WTC11 (cell line): ENCODE results near the gene CNTN5. TPM values are rescaled to one million over a fixed set of nuclear protein-coding genes. Genes with fewer than 3 reads are reported as not detected.

Experiments used
- ATAC-seq: fragments of 200-7000 bp; cut with Tn5 transposase; 2 replicates; pipeline ENCODE4 v1.10.0; 2021; ENCODE audit warnings: mild to moderate bottlenecking, moderate library complexity
- CTCF ChIA-PET: fragments of 300-600 bp; sonication (Branson Sonifier 250); formaldehyde crosslinking; loops from one replicate; lab custom pipeline; 2021; ENCODE audit warnings: antibody characterized with exemption; lab: Charles Lee
- POLR2A ChIA-PET: fragments of 350-600 bp; sonication (Branson Sonifier 250); formaldehyde crosslinking; loops from one replicate; lab custom pipeline; 2021; ENCODE audit warnings: antibody characterized with exemption; lab: Charles Lee
- DNase-seq: peaks from one replicate; pipeline ENCODE4 v3.0.0; 2021; ENCODE audit warnings: low spot score
- H3K27ac Mint-ChIP-seq: 2 replicates; pipeline ENCODE4 v1.8.0; 2021; ENCODE audit warnings: mixed read lengths
- H3K27me3 Mint-ChIP-seq: 2 replicates; pipeline ENCODE4 v1.8.0; 2021; ENCODE audit warnings: low read depth, mild to moderate bottlenecking, moderate library complexity, mixed read lengths
- H3K36me3 Mint-ChIP-seq: 2 replicates; pipeline ENCODE4 v1.8.0; 2021; ENCODE audit warnings: mixed read lengths
- H3K4me1 Mint-ChIP-seq: 2 replicates; pipeline ENCODE4 v1.8.0; 2022; ENCODE audit warnings: mixed read lengths
- H3K4me3 Mint-ChIP-seq: 2 replicates; pipeline ENCODE4 v1.8.0; 2021; ENCODE audit warnings: mild to moderate bottlenecking, moderate library complexity, mixed read lengths
- H3K9me3 Mint-ChIP-seq: 2 replicates; pipeline ENCODE4 v1.8.0; 2021; ENCODE audit warnings: mixed read lengths
- CBFB ChIP-seq: sonication (generic); formaldehyde crosslinking; IDR thresholded peaks from 2 replicates; pipeline ENCODE4 v1.8.1; 2022; ENCODE audit warnings: mild to moderate bottlenecking, low read depth, missing genetic modification reagents
- CREB1 ChIP-seq: sonication (generic); formaldehyde crosslinking; IDR thresholded peaks from 2 replicates; pipeline ENCODE4 v1.8.0; 2023; ENCODE audit warnings: mild to moderate bottlenecking, missing genetic modification reagents
- FOXJ3 ChIP-seq: sonication (generic); formaldehyde crosslinking; IDR thresholded peaks from 2 replicates; pipeline ENCODE4 v1.9.0; 2021; ENCODE audit warnings: missing genetic modification reagents, mild to moderate bottlenecking, borderline replicate concordance
- FOXP1 ChIP-seq: sonication (generic); formaldehyde crosslinking; IDR thresholded peaks from 2 replicates; pipeline ENCODE4 v1.8.0; 2022; ENCODE audit warnings: missing genetic modification reagents, mild to moderate bottlenecking, moderate library complexity, borderline replicate concordance
- KAT7 ChIP-seq: sonication (generic); formaldehyde crosslinking; IDR thresholded peaks from 2 replicates; pipeline ENCODE4 v1.8.1; 2023; ENCODE audit warnings: missing genetic modification reagents, mild to moderate bottlenecking, borderline replicate concordance
- NR1H2 ChIP-seq: sonication (generic); formaldehyde crosslinking; IDR thresholded peaks from 2 replicates; pipeline ENCODE4 v1.9.0; 2021; ENCODE audit warnings: mild to moderate bottlenecking, moderate library complexity, missing genetic modification reagents
- NR2C2 ChIP-seq: sonication (generic); formaldehyde crosslinking; IDR thresholded peaks from 2 replicates; pipeline ENCODE4 v1.8.0; 2022; ENCODE audit warnings: mild to moderate bottlenecking, missing genetic modification reagents
- PRRX2 ChIP-seq: fragments of 250-450 bp; sonication (Bioruptor Pico); IDR thresholded peaks from 2 replicates; pipeline ENCODE4 v1.8.0; 2021; ENCODE audit warnings: mild to moderate bottlenecking
- TCF7 ChIP-seq: sonication (generic); formaldehyde crosslinking; IDR thresholded peaks from 2 replicates; pipeline ENCODE4 v1.8.0; 2022; ENCODE audit warnings: mild to moderate bottlenecking, low read depth, missing genetic modification reagents, moderate library complexity
- TEAD1 ChIP-seq: sonication (generic); formaldehyde crosslinking; IDR thresholded peaks from 2 replicates; pipeline ENCODE4 v1.8.0; 2022; ENCODE audit warnings: mild to moderate bottlenecking, missing genetic modification reagents
- ZNF121 ChIP-seq: sonication (generic); formaldehyde crosslinking; IDR thresholded peaks from 2 replicates; pipeline ENCODE4 v1.8.0; 2023; ENCODE audit warnings: missing genetic modification reagents
- ZNF317 ChIP-seq: sonication (generic); formaldehyde crosslinking; IDR thresholded peaks from 2 replicates; pipeline ENCODE4 v1.8.1; 2023; ENCODE audit warnings: low read depth, mild to moderate bottlenecking, moderate library complexity, missing genetic modification reagents, borderline replicate concordance
- total RNA-seq: library from RNA; stranded (reverse); gene quantifications from 3 replicates; pipeline ENCODE4 v1.2.3, GENCODE V29; 2021
- TF ChIP-seq, protein P1 (sequence below): sonication (generic); formaldehyde crosslinking; IDR thresholded peaks from 2 replicates; pipeline ENCODE4 v1.8.1; 2022; ENCODE audit warnings: missing genetic modification reagents, borderline replicate concordance
- TF ChIP-seq, protein P2 (sequence below): sonication (generic); formaldehyde crosslinking; IDR thresholded peaks from 2 replicates; pipeline ENCODE4 v1.8.0; 2023; ENCODE audit warnings: mild to moderate bottlenecking, missing genetic modification reagents
- TF ChIP-seq, protein P3 (sequence below): sonication (generic); formaldehyde crosslinking; IDR thresholded peaks from 2 replicates; pipeline ENCODE4 v1.8.1; 2022; ENCODE audit warnings: low read depth, mild to moderate bottlenecking, moderate library complexity, missing genetic modification reagents, borderline replicate concordance
- TF ChIP-seq, protein P4 (sequence below): sonication (generic); formaldehyde crosslinking; conservative IDR thresholded peaks from 2 replicates; pipeline ENCODE4 v1.8.1; 2023; ENCODE audit warnings: mild to moderate bottlenecking, low read depth, missing genetic modification reagents, moderate library complexity
- TF ChIP-seq, protein P5 (sequence below): sonication (generic); formaldehyde crosslinking; IDR thresholded peaks from 2 replicates; pipeline ENCODE4 v1.8.0; 2023; ENCODE audit warnings: missing genetic modification reagents, mild to moderate bottlenecking, borderline replicate concordance
- TF ChIP-seq, protein P6 (sequence below): sonication (generic); formaldehyde crosslinking; IDR thresholded peaks from 2 replicates; pipeline ENCODE4 v1.8.0; 2022; ENCODE audit warnings: mild to moderate bottlenecking, missing genetic modification reagents

Gene CNTN5
- total RNA-seq, 1 experiment from 2014 or later = 0.07 TPM

DNA sequence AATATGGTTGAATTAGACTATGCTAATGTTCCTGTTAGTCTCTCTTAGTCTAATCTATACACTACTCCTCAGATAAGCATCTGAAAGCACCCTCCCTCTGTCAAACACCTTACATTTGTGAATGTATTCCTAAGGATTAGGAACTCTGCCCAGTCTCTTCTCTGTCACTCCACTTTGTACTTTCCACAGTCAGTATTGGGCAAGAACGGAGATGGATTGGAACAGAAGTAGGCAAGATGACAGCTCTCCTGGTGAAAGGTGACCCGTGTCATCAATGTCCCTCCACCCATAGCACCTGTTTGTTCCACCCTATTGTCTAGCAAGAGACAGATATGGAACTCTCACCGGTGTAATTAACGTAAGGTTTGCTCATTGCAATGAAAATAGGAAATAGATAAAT, 613.8 kb downstream of the CNTN5 start:
- DNase-seq = no peak
- Mint-ChIP-seq H3K27ac (no peak overlapping the region; the same call in 1 of the 2 replicates), H3K36me3 (peaks cover 10% of the 10 kb centered on the region), H3K27me3 (no peaks in the 10 kb centered on the region), H3K9me3 (peaks cover 17% of the 10 kb centered on the region), H3K4me3 (no peak overlapping the region), H3K4me1 (peaks cover 20% of the 10 kb centered on the region)
- ChIA-PET CTCF (no interaction called here), POLR2A (interaction anchor here (0.7 kb wide), 1 partner anchor 9 kb away, joined by 3 read pairs; no protein-coding TSS in a partner anchor)
- peak; percentile 48 for ATAC-seq
- TF ChIP-seq, protein P1, sequence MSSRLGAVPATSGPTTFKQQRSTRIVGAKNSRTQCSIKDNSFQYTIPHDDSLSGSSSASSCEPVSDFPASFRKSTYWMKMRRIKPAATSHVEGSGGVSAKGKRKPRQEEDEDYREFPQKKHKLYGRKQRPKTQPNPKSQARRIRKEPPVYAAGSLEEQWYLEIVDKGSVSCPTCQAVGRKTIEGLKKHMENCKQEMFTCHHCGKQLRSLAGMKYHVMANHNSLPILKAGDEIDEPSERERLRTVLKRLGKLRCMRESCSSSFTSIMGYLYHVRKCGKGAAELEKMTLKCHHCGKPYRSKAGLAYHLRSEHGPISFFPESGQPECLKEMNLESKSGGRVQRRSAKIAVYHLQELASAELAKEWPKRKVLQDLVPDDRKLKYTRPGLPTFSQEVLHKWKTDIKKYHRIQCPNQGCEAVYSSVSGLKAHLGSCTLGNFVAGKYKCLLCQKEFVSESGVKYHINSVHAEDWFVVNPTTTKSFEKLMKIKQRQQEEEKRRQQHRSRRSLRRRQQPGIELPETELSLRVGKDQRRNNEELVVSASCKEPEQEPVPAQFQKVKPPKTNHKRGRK = no peak
- TF ChIP-seq CREB1 (no peak), ZNF121 (CRISPR knock-in tag) (no peak), FOXJ3 (CRISPR knock-in tag) (no peak), TEAD1 (CRISPR knock-in tag) (no peak), CBFB (no peak), FOXP1 (CRISPR knock-in tag) (no peak)
- TF ChIP-seq, protein P2, sequence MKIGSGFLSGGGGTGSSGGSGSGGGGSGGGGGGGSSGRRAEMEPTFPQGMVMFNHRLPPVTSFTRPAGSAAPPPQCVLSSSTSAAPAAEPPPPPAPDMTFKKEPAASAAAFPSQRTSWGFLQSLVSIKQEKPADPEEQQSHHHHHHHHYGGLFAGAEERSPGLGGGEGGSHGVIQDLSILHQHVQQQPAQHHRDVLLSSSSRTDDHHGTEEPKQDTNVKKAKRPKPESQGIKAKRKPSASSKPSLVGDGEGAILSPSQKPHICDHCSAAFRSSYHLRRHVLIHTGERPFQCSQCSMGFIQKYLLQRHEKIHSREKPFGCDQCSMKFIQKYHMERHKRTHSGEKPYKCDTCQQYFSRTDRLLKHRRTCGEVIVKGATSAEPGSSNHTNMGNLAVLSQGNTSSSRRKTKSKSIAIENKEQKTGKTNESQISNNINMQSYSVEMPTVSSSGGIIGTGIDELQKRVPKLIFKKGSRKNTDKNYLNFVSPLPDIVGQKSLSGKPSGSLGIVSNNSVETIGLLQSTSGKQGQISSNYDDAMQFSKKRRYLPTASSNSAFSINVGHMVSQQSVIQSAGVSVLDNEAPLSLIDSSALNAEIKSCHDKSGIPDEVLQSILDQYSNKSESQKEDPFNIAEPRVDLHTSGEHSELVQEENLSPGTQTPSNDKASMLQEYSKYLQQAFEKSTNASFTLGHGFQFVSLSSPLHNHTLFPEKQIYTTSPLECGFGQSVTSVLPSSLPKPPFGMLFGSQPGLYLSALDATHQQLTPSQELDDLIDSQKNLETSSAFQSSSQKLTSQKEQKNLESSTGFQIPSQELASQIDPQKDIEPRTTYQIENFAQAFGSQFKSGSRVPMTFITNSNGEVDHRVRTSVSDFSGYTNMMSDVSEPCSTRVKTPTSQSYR (CRISPR knock-in tag) = no peak
- TF ChIP-seq, protein P3, sequence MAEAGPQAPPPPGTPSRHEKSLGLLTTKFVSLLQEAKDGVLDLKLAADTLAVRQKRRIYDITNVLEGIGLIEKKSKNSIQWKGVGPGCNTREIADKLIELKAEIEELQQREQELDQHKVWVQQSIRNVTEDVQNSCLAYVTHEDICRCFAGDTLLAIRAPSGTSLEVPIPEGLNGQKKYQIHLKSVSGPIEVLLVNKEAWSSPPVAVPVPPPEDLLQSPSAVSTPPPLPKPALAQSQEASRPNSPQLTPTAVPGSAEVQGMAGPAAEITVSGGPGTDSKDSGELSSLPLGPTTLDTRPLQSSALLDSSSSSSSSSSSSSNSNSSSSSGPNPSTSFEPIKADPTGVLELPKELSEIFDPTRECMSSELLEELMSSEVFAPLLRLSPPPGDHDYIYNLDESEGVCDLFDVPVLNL (CRISPR knock-in tag) = no peak
- TF ChIP-seq, protein P4, sequence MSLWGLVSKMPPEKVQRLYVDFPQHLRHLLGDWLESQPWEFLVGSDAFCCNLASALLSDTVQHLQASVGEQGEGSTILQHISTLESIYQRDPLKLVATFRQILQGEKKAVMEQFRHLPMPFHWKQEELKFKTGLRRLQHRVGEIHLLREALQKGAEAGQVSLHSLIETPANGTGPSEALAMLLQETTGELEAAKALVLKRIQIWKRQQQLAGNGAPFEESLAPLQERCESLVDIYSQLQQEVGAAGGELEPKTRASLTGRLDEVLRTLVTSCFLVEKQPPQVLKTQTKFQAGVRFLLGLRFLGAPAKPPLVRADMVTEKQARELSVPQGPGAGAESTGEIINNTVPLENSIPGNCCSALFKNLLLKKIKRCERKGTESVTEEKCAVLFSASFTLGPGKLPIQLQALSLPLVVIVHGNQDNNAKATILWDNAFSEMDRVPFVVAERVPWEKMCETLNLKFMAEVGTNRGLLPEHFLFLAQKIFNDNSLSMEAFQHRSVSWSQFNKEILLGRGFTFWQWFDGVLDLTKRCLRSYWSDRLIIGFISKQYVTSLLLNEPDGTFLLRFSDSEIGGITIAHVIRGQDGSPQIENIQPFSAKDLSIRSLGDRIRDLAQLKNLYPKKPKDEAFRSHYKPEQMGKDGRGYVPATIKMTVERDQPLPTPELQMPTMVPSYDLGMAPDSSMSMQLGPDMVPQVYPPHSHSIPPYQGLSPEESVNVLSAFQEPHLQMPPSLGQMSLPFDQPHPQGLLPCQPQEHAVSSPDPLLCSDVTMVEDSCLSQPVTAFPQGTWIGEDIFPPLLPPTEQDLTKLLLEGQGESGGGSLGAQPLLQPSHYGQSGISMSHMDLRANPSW (CRISPR knock-in tag) = no peak

DNA sequence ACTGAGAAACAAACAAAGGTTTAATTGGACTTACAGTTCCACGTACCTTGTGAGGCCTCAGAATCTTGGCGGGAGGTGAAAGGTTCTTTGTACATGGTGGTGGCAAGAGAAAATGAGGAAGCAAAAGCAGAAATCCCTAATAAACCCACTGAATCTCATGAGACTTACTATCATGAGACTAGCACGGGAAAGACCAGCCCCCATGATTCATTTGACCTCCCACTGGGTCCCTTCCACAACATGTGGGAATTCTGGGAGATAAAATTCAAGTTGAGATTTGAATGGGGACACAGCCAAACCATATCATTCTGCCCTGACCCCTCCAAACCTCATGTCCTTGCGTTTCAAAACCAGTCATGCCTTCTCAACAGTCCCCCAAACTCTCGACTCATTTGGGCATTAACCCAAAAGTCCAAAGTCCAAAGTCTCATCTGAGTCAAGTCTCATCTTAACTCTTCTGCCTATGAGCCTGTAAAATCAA, 617.4 kb downstream of the CNTN5 start:
- Mint-ChIP-seq H3K4me1 (peaks cover 22% of the 10 kb centered on the region), H3K9me3 (peaks cover 32% of the 10 kb centered on the region), H3K27ac (no peak overlapping the region), H3K4me3 (no peak overlapping the region), H3K27me3 (no peaks in the 10 kb centered on the region), H3K36me3 (peaks cover 19% of the 10 kb centered on the region)
- no peak for DNase-seq
- no peak for TF ChIP-seq FOXJ3 (CRISPR knock-in tag)
- ATAC-seq = no peak
- CTCF ChIA-PET = no interaction called here
- POLR2A ChIA-PET = no interaction called here

DNA sequence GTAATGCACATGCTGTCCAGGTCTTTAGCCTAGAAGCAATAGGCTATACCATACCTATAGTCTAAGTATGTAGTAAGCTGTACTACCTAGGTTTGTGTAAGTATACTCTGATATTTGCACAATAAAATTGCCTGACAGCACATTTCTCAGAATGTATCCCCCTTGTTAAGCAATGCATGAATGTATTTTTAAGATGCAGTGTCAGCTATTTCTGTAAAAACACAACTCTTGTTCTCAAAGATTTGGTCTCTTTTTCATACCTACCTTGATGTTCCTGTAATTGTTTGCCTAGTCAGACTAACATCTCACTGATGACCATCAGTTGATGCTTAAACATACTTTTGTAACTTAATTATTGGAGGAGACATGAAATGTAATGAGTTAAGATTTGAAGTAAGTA, 619.9 kb downstream of the CNTN5 start:
- Mint-ChIP-seq H3K36me3 (peaks cover 19% of the 10 kb centered on the region), H3K4me3 (no peak overlapping the region), H3K4me1 (0 out of 2 replicates have a peak, but pooled peaks cover 2% of the 10 kb centered on the region), H3K9me3 (peaks cover 32% of the 10 kb centered on the region), H3K27ac (no peak overlapping the region), H3K27me3 (no peaks in the 10 kb centered on the region)
- CTCF ChIA-PET = no interaction called here
- POLR2A ChIA-PET = interaction anchor here (0.6 kb wide), 1 partner anchor 502 kb away, joined by 5 read pairs; no protein-coding TSS in a partner anchor
- ATAC-seq = no peak
- no peak for DNase-seq
- TF ChIP-seq, protein P5, sequence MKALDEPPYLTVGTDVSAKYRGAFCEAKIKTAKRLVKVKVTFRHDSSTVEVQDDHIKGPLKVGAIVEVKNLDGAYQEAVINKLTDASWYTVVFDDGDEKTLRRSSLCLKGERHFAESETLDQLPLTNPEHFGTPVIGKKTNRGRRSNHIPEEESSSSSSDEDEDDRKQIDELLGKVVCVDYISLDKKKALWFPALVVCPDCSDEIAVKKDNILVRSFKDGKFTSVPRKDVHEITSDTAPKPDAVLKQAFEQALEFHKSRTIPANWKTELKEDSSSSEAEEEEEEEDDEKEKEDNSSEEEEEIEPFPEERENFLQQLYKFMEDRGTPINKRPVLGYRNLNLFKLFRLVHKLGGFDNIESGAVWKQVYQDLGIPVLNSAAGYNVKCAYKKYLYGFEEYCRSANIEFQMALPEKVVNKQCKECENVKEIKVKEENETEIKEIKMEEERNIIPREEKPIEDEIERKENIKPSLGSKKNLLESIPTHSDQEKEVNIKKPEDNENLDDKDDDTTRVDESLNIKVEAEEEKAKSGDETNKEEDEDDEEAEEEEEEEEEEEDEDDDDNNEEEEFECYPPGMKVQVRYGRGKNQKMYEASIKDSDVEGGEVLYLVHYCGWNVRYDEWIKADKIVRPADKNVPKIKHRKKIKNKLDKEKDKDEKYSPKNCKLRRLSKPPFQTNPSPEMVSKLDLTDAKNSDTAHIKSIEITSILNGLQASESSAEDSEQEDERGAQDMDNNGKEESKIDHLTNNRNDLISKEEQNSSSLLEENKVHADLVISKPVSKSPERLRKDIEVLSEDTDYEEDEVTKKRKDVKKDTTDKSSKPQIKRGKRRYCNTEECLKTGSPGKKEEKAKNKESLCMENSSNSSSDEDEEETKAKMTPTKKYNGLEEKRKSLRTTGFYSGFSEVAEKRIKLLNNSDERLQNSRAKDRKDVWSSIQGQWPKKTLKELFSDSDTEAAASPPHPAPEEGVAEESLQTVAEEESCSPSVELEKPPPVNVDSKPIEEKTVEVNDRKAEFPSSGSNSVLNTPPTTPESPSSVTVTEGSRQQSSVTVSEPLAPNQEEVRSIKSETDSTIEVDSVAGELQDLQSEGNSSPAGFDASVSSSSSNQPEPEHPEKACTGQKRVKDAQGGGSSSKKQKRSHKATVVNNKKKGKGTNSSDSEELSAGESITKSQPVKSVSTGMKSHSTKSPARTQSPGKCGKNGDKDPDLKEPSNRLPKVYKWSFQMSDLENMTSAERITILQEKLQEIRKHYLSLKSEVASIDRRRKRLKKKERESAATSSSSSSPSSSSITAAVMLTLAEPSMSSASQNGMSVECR (CRISPR knock-in tag) = no peak
- TF ChIP-seq, protein P6, sequence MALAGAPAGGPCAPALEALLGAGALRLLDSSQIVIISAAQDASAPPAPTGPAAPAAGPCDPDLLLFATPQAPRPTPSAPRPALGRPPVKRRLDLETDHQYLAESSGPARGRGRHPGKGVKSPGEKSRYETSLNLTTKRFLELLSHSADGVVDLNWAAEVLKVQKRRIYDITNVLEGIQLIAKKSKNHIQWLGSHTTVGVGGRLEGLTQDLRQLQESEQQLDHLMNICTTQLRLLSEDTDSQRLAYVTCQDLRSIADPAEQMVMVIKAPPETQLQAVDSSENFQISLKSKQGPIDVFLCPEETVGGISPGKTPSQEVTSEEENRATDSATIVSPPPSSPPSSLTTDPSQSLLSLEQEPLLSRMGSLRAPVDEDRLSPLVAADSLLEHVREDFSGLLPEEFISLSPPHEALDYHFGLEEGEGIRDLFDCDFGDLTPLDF = no peak
- TF ChIP-seq NR2C2 (CRISPR knock-in tag) (no peak), TCF7 (CRISPR knock-in tag) (no peak), KAT7 (CRISPR knock-in tag) (no peak), PRRX2 (CRISPR knock-in tag) (no peak), NR1H2 (no peak), ZNF317 (CRISPR knock-in tag) (no peak)
